PFSK-1 (cell line): ENCODE results near the gene LYSET. TPM values are rescaled to one million over a fixed set of nuclear protein-coding genes. Genes with fewer than 3 reads are reported as not detected.
A peak's percentile ranks its signal among the peaks of the same experiment; 100 is the strongest.

Source experiments
- FOXP2 ChIP-seq: optimal IDR thresholded peaks from 2 replicates; pipeline ENCODE3; 2011; ENCODE audit warnings: borderline replicate concordance, control low read depth, inconsistent platforms; ENCODE audit not compliant: insufficient read depth; ENCODE audit errors: extremely low read length, extremely low read depth
- POLR2AphosphoS5 ChIP-seq: IDR thresholded peaks from 2 replicates; pipeline ENCODE4 v1.6.1; 2012; ENCODE audit warnings: low read depth, mild to moderate bottlenecking, control low read depth, low read length, moderate library complexity
- REST ChIP-seq, 2 experiments: IDR thresholded peaks; 2 replicates each; pipeline versions ENCODE4 v1.6.1 to v1.8.0; 2011 to 2012; ENCODE audit warnings: low read depth in 2 of 2, low read length in 2 of 2, control low read depth in 1 of 2, inconsistent platforms in 1 of 2, mild to moderate bottlenecking in 1 of 2, moderate library complexity in 1 of 2; ENCODE audit not compliant: insufficient read depth in 1 of 2
- SIN3A ChIP-seq: IDR thresholded peaks from 2 replicates; pipeline ENCODE4 v1.6.1; 2012; ENCODE audit warnings: mild to moderate bottlenecking, low read length, moderate library complexity, borderline replicate concordance; ENCODE audit not compliant: insufficient read depth
- TAF1 ChIP-seq: IDR thresholded peaks from 2 replicates; pipeline ENCODE4 v1.6.1; 2012; ENCODE audit warnings: low read length, control low read depth, borderline replicate concordance; ENCODE audit not compliant: insufficient read depth
- polyA plus RNA-seq: library from polyadenylated mRNA; unstranded; fragments of >200 nt; gene quantifications from one replicate; pipeline ENCODE4 v1.2.1, GENCODE V29; 2012; ENCODE audit warnings: low read depth, missing spikeins; ENCODE audit not compliant: insufficient read length

Gene LYSET
- 7.8 TPM for polyA plus RNA-seq

- TF ChIP-seq SIN3A (peak; percentile 13; the same call in 1 of the 2 replicates), REST (IDR thresholded peaks at IDR 0.05; ENCODE audit: insufficient read depth in 1 of 2, low read depth in 2 of 2, low read length in 2 of 2) (no peak), POLR2AphosphoS5 (peak; percentile 45; the same call in 1 of the 2 replicates), TAF1 (no peak), FOXP2 (peak; percentile 18)
These were observed at the start of gene LYSET, which contains the start of gene MOAP1 for GRCh38 chr14:93184391-93185348. Gene LYSET (plus strand): TSS chr14:93185317. CDS start chr14:93185406, 89 bp downstream. Gene MOAP1 (minus strand): TSS chr14:93184897. CDS start chr14:93184242, 655 bp downstream.

- TF ChIP-seq POLR2AphosphoS5: no peak
- TF ChIP-seq SIN3A: no peak
- TF ChIP-seq TAF1: no peak
- TF ChIP-seq REST (IDR thresholded peaks at IDR 0.05; ENCODE audit: insufficient read depth in 1 of 2, low read depth in 2 of 2, low read length in 2 of 2): no peak
- no peak for TF ChIP-seq FOXP2
These were observed 49.7 kb upstream of the LYSET start for GRCh38 chr14:93135399-93135798.

GRCh38 chr14:93136009-93136408 is 49.1 kb upstream of the LYSET start:
- TF ChIP-seq POLR2AphosphoS5: no peak
- TF ChIP-seq TAF1: no peak
- no peak for TF ChIP-seq REST (IDR thresholded peaks at IDR 0.05; ENCODE audit: insufficient read depth in 1 of 2, low read depth in 2 of 2, low read length in 2 of 2)
- no peak for TF ChIP-seq FOXP2
- TF ChIP-seq SIN3A: no peak

- TF ChIP-seq POLR2AphosphoS5 (no peak), FOXP2 (no peak), SIN3A (no peak), REST (IDR thresholded peaks at IDR 0.05; ENCODE audit: insufficient read depth in 1 of 2, low read depth in 2 of 2, low read length in 2 of 2) (no peak), TAF1 (no peak)
These were observed 47.3 kb upstream of the LYSET start for GRCh38 chr14:93137864-93138263.
